IMR-90 (cell line): ENCODE data around the gene ARHGAP18. TPM values are rescaled to one million over a fixed set of nuclear protein-coding genes. Genes with fewer than 3 reads are reported as not detected.

ENCODE experiments used
- ATAC-seq: fragments of 200-7000 bp; cut with Tn5 transposase; 2 replicates; pipeline ENCODE4 v1.9.1; 2020; ENCODE audit warnings: low read depth, mild to moderate bottlenecking, moderate library complexity
- BruUV-seq: library from RNA; stranded (reverse); fragments of 400-500 nt; replicated peaks from 2 replicates; lab custom pipeline; 2021; lab: Mats Ljungman, UMichigan
- CTCF ChIA-PET: fragments of 300-600 bp; formaldehyde crosslinking; extraction: SDS; loops from one replicate; lab custom pipeline; 2021; ENCODE audit warnings: antibody characterized with exemption; lab: Yijun Ruan, JAX
- POLR2A ChIA-PET: fragments of 300-600 bp; sonication (Branson Sonifier 250); formaldehyde crosslinking; loops from one replicate; lab custom pipeline; 2022; ENCODE audit warnings: antibody characterized with exemption; ENCODE audit not compliant: unreplicated experiment; lab: Charles Lee
- DNase-seq: peaks from one replicate; pipeline ENCODE4 v3.0.0; 2013
- H2AFZ ChIP-seq: replicated peaks from 2 replicates; pipeline ENCODE3; 2013; ENCODE audit warnings: low read length, mild to moderate bottlenecking; ENCODE audit not compliant: poor library complexity
- H2AK5ac ChIP-seq: 2 replicates; pipeline ENCODE4 v1.6.1; 2013; ENCODE audit warnings: low read depth, low read length, inconsistent platforms
- H2AK9ac ChIP-seq: replicated peaks from 2 replicates; pipeline ENCODE3; 2013; ENCODE audit warnings: mild to moderate bottlenecking, low read depth, low read length, moderate library complexity; ENCODE audit not compliant: poor library complexity
- H2BK120ac ChIP-seq: 2 replicates; pipeline ENCODE4 v1.6.1; 2013; ENCODE audit warnings: low read depth, low read length, inconsistent platforms
- H2BK15ac ChIP-seq: 3 replicates; pipeline ENCODE4 v1.6.1; 2013; ENCODE audit warnings: low read depth, low read length, inconsistent platforms
- H2BK20ac ChIP-seq: 2 replicates; pipeline ENCODE4 v1.6.1; 2013; ENCODE audit warnings: low read depth, mild to moderate bottlenecking, inconsistent platforms, low read length, moderate library complexity
- H2BK5ac ChIP-seq: 2 replicates; pipeline ENCODE4 v1.6.1; 2013; ENCODE audit warnings: mild to moderate bottlenecking, low read depth, low read length, inconsistent platforms; ENCODE audit not compliant: poor library complexity, severe bottlenecking
- H3K14ac ChIP-seq: replicated peaks from 2 replicates; pipeline ENCODE4 v1.6.1; 2013; ENCODE audit warnings: low read depth, low read length, inconsistent platforms
- H3K18ac ChIP-seq: 2 replicates; pipeline ENCODE4 v1.6.1; 2013; ENCODE audit warnings: low read depth, low read length, control low read depth
- H3K23ac ChIP-seq: 2 replicates; pipeline ENCODE4 v1.6.1; 2013; ENCODE audit warnings: low read depth, low read length, inconsistent platforms
- H3K27ac ChIP-seq: 2 replicates; pipeline ENCODE4 v1.5.1; 2013; ENCODE audit warnings: mild to moderate bottlenecking, control low read depth, low read length; ENCODE audit not compliant: insufficient read depth
- H3K27me3 ChIP-seq: 2 replicates; pipeline ENCODE4 v1.6.1; 2013; ENCODE audit warnings: low read length; ENCODE audit not compliant: control insufficient read depth, insufficient read depth
- H3K36me3 ChIP-seq: 2 replicates; pipeline ENCODE4 v1.6.1; 2013; ENCODE audit warnings: low read length, mixed read lengths; ENCODE audit not compliant: control insufficient read depth, insufficient read depth
- H3K4ac ChIP-seq: 2 replicates; pipeline ENCODE4 v1.6.1; 2013; ENCODE audit warnings: low read depth, low read length, inconsistent platforms
- H3K4me1 ChIP-seq: 2 replicates; pipeline ENCODE4 v1.6.1; 2013; ENCODE audit warnings: low read length, mixed read lengths; ENCODE audit not compliant: control insufficient read depth, insufficient read depth
- H3K4me2 ChIP-seq: 2 replicates; pipeline ENCODE4 v1.6.1; 2013; ENCODE audit warnings: low read depth, mild to moderate bottlenecking, control low read depth, low read length, moderate library complexity
- H3K4me3 ChIP-seq: 2 replicates; pipeline ENCODE4 v1.5.1; 2013; ENCODE audit warnings: low read depth, mild to moderate bottlenecking, control low read depth, low read length, moderate library complexity; ENCODE audit not compliant: insufficient read depth
- H3K56ac ChIP-seq: 2 replicates; pipeline ENCODE4 v1.6.1; 2013; ENCODE audit warnings: low read length, inconsistent platforms; ENCODE audit not compliant: insufficient read depth; ENCODE audit errors: extremely low read depth
- H3K79me1 ChIP-seq, 2 experiments: 2 replicates each; pipeline ENCODE4 v1.6.1; 2013; ENCODE audit warnings: low read length in 2 of 2, inconsistent platforms in 1 of 2, low read depth in 1 of 2
- H3K9ac ChIP-seq: 2 replicates; pipeline ENCODE4 v1.6.1; 2013; ENCODE audit warnings: low read depth, low read length, control low read depth
- H3K9me1 ChIP-seq: 2 replicates; pipeline ENCODE4 v1.6.1; 2013; ENCODE audit warnings: low read length, inconsistent platforms; ENCODE audit not compliant: insufficient read depth
- H3K9me3 ChIP-seq: 2 replicates; pipeline ENCODE4 v1.6.1; 2013; ENCODE audit warnings: low read length; ENCODE audit not compliant: control insufficient read depth, insufficient read depth
- H4K20me1 ChIP-seq: 2 replicates; pipeline ENCODE4 v1.6.1; 2013; ENCODE audit warnings: low read length, inconsistent platforms; ENCODE audit not compliant: insufficient read depth
- H4K5ac ChIP-seq: 2 replicates; pipeline ENCODE4 v1.6.1; 2013; ENCODE audit warnings: mild to moderate bottlenecking, low read depth, low read length, control low read depth
- H4K8ac ChIP-seq, 2 experiments: 2 replicates each; pipeline ENCODE4 v1.6.1; 2013; ENCODE audit warnings: low read depth in 2 of 2, low read length in 2 of 2, control low read depth in 1 of 2, inconsistent platforms in 1 of 2
- H4K91ac ChIP-seq: 2 replicates; pipeline ENCODE4 v1.6.1; 2013; ENCODE audit warnings: low read depth, low read length, inconsistent platforms; ENCODE audit not compliant: insufficient read depth
- BHLHE40 ChIP-seq: fragments of 150-350 bp; IDR thresholded peaks from 2 replicates; pipeline ENCODE4 v1.6.1; 2016; ENCODE audit warnings: mild to moderate bottlenecking, low read depth, low read length
- CEBPB ChIP-seq: IDR thresholded peaks from 2 replicates; pipeline ENCODE4 v1.6.1; 2012; ENCODE audit warnings: low read depth, low read length, improper control_type of control experiment
- CHD1 ChIP-seq: IDR thresholded peaks from 2 replicates; pipeline ENCODE4 v1.6.1; 2012; ENCODE audit warnings: low read depth, low read length, improper control_type of control experiment
- CTCF ChIP-seq: conservative IDR thresholded peaks from 2 replicates; pipeline ENCODE4 v1.5.1; 2012; ENCODE audit warnings: mild to moderate bottlenecking, low read depth, low read length, improper control_type of control experiment
- ELK1 ChIP-seq: fragments of 150-350 bp; IDR thresholded peaks from 2 replicates; pipeline ENCODE4 v1.6.1; 2016; ENCODE audit warnings: low read depth, mild to moderate bottlenecking, low read length, moderate library complexity, borderline replicate concordance
- FOS ChIP-seq: fragments of 150-350 bp; IDR thresholded peaks from 2 replicates; pipeline ENCODE4 v1.6.1; 2016; ENCODE audit warnings: low read depth, low read length
- MAFK ChIP-seq: IDR thresholded peaks from 2 replicates; pipeline ENCODE4 v1.6.1; 2012; ENCODE audit warnings: low read depth, low read length, improper control_type of control experiment
- MAZ ChIP-seq: IDR thresholded peaks from 2 replicates; pipeline ENCODE4 v1.6.1; 2012; ENCODE audit warnings: low read depth, mild to moderate bottlenecking, low read length, improper control_type of control experiment, moderate library complexity, borderline replicate concordance
- MXI1 ChIP-seq: IDR thresholded peaks from 2 replicates; pipeline ENCODE4 v1.6.1; 2012; ENCODE audit warnings: low read depth, mild to moderate bottlenecking, low read length, moderate library complexity, borderline replicate concordance
- NFE2L2 ChIP-seq: fragments of 150-350 bp; IDR thresholded peaks from 2 replicates; pipeline ENCODE4 v1.6.1; 2016; ENCODE audit warnings: low read depth, mild to moderate bottlenecking, low read length
- POLR2A ChIP-seq: IDR thresholded peaks from 2 replicates; pipeline ENCODE4 v1.6.1; 2012; ENCODE audit warnings: mild to moderate bottlenecking, low read depth, low read length
- RAD21 ChIP-seq: IDR thresholded peaks from 2 replicates; pipeline ENCODE4 v1.6.1; 2012; ENCODE audit warnings: low read length, improper control_type of control experiment
- RCOR1 ChIP-seq: IDR thresholded peaks from 2 replicates; pipeline ENCODE4 v1.6.1; 2012; ENCODE audit warnings: mild to moderate bottlenecking, low read length, improper control_type of control experiment; ENCODE audit not compliant: insufficient replicate concordance
- RFX5 ChIP-seq: IDR thresholded peaks from 2 replicates; pipeline ENCODE4 v1.8.0; 2012; ENCODE audit warnings: low read depth, mild to moderate bottlenecking, low read length, moderate library complexity
- SMC3 ChIP-seq: fragments of 150-350 bp; IDR thresholded peaks from 2 replicates; pipeline ENCODE4 v1.6.1; 2016; ENCODE audit warnings: low read depth, mild to moderate bottlenecking, antibody characterized with exemption, low read length, moderate library complexity
- USF2 ChIP-seq: fragments of 150-350 bp; IDR thresholded peaks from 2 replicates; pipeline ENCODE4 v1.6.1; 2017; ENCODE audit warnings: mild to moderate bottlenecking, antibody characterized with exemption, low read length, low read depth
- WGBS, 2 experiments: methylation state at CpG; one replicate each; pipeline versions ENCODE4 v1.1.5 to v1.1.7; 2013; ENCODE audit warnings: missing lambda C conversion rate in 2 of 2; ENCODE audit not compliant: insufficient read length in 1 of 2; ENCODE audit errors: extremely low coverage in 2 of 2; 5-methylcytosine and 5-hydroxymethylcytosine counted together
- dilution Hi-C: fragments of 300-500 bp; cut with HindIII; formaldehyde crosslinking; loops from one replicate; pipeline ENCODE4 v1.14.3; 2018; ENCODE audit warnings: low sequenced_read_pairs; ENCODE audit not compliant: unreplicated experiment
- in situ Hi-C: fragments of 300-500 bp; cut with MboI; formaldehyde crosslinking; loops from 3 replicates; pipeline ENCODE4 v1.14.3; 2019; ENCODE audit warnings: low sequenced_read_pairs, inconsistent platforms, mixed read lengths
- intact Hi-C: fragments of 100-400 bp; cut with micrococcal nuclease; formaldehyde crosslinking; loops from 2 replicates; pipeline ENCODE4 v1.10.0; 2022
- polyA plus RNA-seq, 3 experiments: library from polyadenylated mRNA; depleted of rRNA; stranded (reverse); fragments of >200 nt; gene quantifications; 2 replicates each; pipeline ENCODE4 v1.2.3, GENCODE V29; 2012; ENCODE audit warnings: low replicate concordance in 1 of 3
- total RNA-seq: library from RNA; depleted of rRNA; stranded (reverse); fragments of >200 nt; gene quantifications from 2 replicates; pipeline ENCODE4 v1.2.3, GENCODE V29; 2012

Gene ARHGAP18
- total and polyA plus RNA-seq, 2 of the 4 experiments (the other 2 are of a cell fraction), result 6.2 to 17.0 TPM

GRCh38 chr6:129653229-129653628, 56.7 kb downstream of the ARHGAP18 start:
- Histone ChIP-seq H3K27me3 (no peaks in the 10 kb centered on the region), H2BK120ac (no peak overlapping the region), H4K91ac (no peak overlapping the region), H3K36me3 (no peaks in the 10 kb centered on the region), H3K14ac (no peak overlapping the region), H2BK20ac (no peak overlapping the region), H3K9me3 (no peaks in the 10 kb centered on the region), H4K8ac (no peak overlapping the region), H2BK15ac (no peak overlapping the region), H3K4me1 (peaks cover 5% of the 10 kb centered on the region), H3K27ac (no peak overlapping the region), H3K9me1 (peaks cover 5% of the 10 kb centered on the region; the same call in 1 of the 2 replicates), H2BK5ac (no peak overlapping the region), H3K4me3 (no peak overlapping the region), H3K56ac (no peak overlapping the region), H3K9ac (no peak overlapping the region), H4K20me1 (no peaks in the 10 kb centered on the region), H2AK5ac (no peak overlapping the region), H2AFZ (no peak overlapping the region), H3K18ac (no peak overlapping the region), H3K4me2 (no peak overlapping the region), H3K79me1 (peaks cover 32 to 41% of the 10 kb centered on the region in 2 experiments), H3K4ac (no peak overlapping the region), H4K5ac (no peak overlapping the region), H3K23ac (no peak overlapping the region), H2AK9ac (no peak overlapping the region)
- intact Hi-C loops, result no loop called here
- ATAC-seq (no peak), DNase-seq (no peak)
- CTCF ChIA-PET, result interaction anchor here (0.6 kb wide), 1 partner anchor 22 kb away, joined by 3 read pairs; no protein-coding TSS in a partner anchor
- dilution Hi-C loops, result no loop called here
- no CpG with 5 or more reads among the region's 2 CpGs for WGBS, 2 experiments
- TF ChIP-seq ELK1, result no peak
- TF ChIP-seq SMC3, result no peak
- no peak for TF ChIP-seq MAZ
- no peak for TF ChIP-seq FOS
- no peak for TF ChIP-seq CHD1
- no peak for TF ChIP-seq RFX5
- no peak for TF ChIP-seq MAFK
- TF ChIP-seq RAD21, result no peak
- no peak for TF ChIP-seq POLR2A
- TF ChIP-seq USF2, result no peak
- no peak for TF ChIP-seq NFE2L2
- TF ChIP-seq CTCF, result no peak
- no peak for TF ChIP-seq RCOR1
- no peak for TF ChIP-seq CEBPB
- TF ChIP-seq BHLHE40, result no peak
- TF ChIP-seq MXI1, result no peak
- POLR2A ChIA-PET, result no interaction called here
- in situ Hi-C loops, result no loop called here
- no TSS peak for BruUV-seq
